Lung (tissue), 12 donors: Measurements from ENCODE around the gene DGKD. TPM values are rescaled to one million over a fixed set of nuclear protein-coding genes. Genes with fewer than 3 reads are reported as not detected.

ENCODE experiments used
- ATAC-seq: fragments of 200-7000 bp; cut with Tn5 transposase; one replicate; pipeline ENCODE4 v1.9.1; 2020; ENCODE audit warnings: moderate number of reproducible peaks; ENCODE audit not compliant: insufficient read depth, low FRiP score
- DNase-seq, 3 donors: peaks; one replicate each; pipeline ENCODE4 v3.0.0-alpha.2; 2013 to 2017
- H3K27ac ChIP-seq, 2 donors: one replicate each; pipeline ENCODE4 v1.5.1; 2013; ENCODE audit warnings: mild to moderate bottlenecking in 2 of 2, moderate library complexity in 2 of 2, control low read depth in 1 of 2, inconsistent platforms in 1 of 2, low read depth in 1 of 2, low read length in 1 of 2
- H3K27me3 ChIP-seq, 3 donors: one replicate each; pipeline ENCODE4 v1.5.1; 2013; ENCODE audit warnings: low read length in 2 of 3; ENCODE audit not compliant: control insufficient read depth in 3 of 3, insufficient read depth in 3 of 3
- H3K36me3 ChIP-seq, 4 donors: one replicate each; pipeline ENCODE4 v1.5.1; 2013; ENCODE audit warnings: low read length in 4 of 4, mild to moderate bottlenecking in 1 of 4, moderate library complexity in 1 of 4; ENCODE audit not compliant: control insufficient read depth in 4 of 4, insufficient read depth in 4 of 4
- H3K4me1 ChIP-seq, 5 donors: one replicate each; pipeline ENCODE4 v1.5.1; 2013; ENCODE audit warnings: low read length in 5 of 5, mild to moderate bottlenecking in 2 of 5, moderate library complexity in 1 of 5; ENCODE audit not compliant: control insufficient read depth in 5 of 5, insufficient read depth in 5 of 5
- H3K4me3 ChIP-seq: one replicate; pipeline ENCODE4 v1.5.1; 2013; ENCODE audit warnings: mild to moderate bottlenecking, control low read depth, moderate library complexity
- H3K9ac ChIP-seq, 2 donors: one replicate each; pipeline ENCODE4 v1.5.1; 2013; ENCODE audit warnings: low read length in 2 of 2, control low read depth in 1 of 2; ENCODE audit not compliant: insufficient read depth in 1 of 2
- H3K9me3 ChIP-seq, 4 donors: one replicate each; pipeline ENCODE4 v1.5.1; 2013; ENCODE audit warnings: low read length in 3 of 4, mild to moderate bottlenecking in 1 of 4, moderate library complexity in 1 of 4; ENCODE audit not compliant: control insufficient read depth in 4 of 4, insufficient read depth in 3 of 4
- CTCF ChIP-seq: IDR thresholded peaks from 2 replicates; pipeline ENCODE4 v1.5.1; 2012; ENCODE audit warnings: mild to moderate bottlenecking; ENCODE audit errors: control extremely low read depth, extremely low read depth
- WGBS, 2 donors: extraction: QIAGEN DNeasy Blood & Tissue Kit; methylation state at CpG; one replicate each; pipeline ENCODE4 v1.1.7; 2013; 5-methylcytosine and 5-hydroxymethylcytosine counted together
- polyA plus RNA-seq, 2 donors: library from polyadenylated mRNA; stranded (reverse); fragments of 200-250 nt; gene quantifications; one replicate each; pipeline ENCODE4 v1.2.1, GENCODE V29; 2013
- total RNA-seq, 2 donors: library from RNA; depleted of rRNA in 1 of 2; stranded (reverse); fragments of >200 nt in 1 of 2; gene quantifications; one replicate each; pipeline ENCODE4 v1.2.1, GENCODE V29; 2014 to 2021
- donor health status: control.
- donor health status: control.
- donor health status: Bipolar disorder and iron deficiency.
- donor health status: healthy.
- donor health status: DM: yes; HTN: yes; CAD: no.

DGKD gene
- total and polyA plus RNA-seq, 4 donors: 30.3 to 77.4 (median 44.0) TPM

- 94 to 97% methylated on average over 14 of the region's 14 CpGs for WGBS, 2 donors
- no peak for DNase-seq
Observed at GRCh38 chr2:233437439-233437955, 83.2 kb downstream of the DGKD start.

GRCh38 chr2:233438573-233439147, 84.4 kb downstream of the DGKD start:
- no peak for ATAC-seq
- no peaks in the 10 kb centered on the region for H3K27me3 ChIP-seq
- no peak for TF ChIP-seq CTCF
- DNase-seq: no peak
- peaks cover 0 to 3% (median 0%) of the 10 kb centered on the region in 4 donors for H3K9me3 ChIP-seq
- peaks cover 7 to 52% (median 21%) of the 10 kb centered on the region in 4 donors for H3K36me3 ChIP-seq
- no peak overlapping the region for H3K9ac ChIP-seq
- H3K4me3 ChIP-seq: no peak overlapping the region
- H3K4me1 ChIP-seq: peaks cover 0 to under 1% (median 0%) of the 10 kb centered on the region in 5 donors
- no peak overlapping the region for H3K27ac ChIP-seq
- 95 to 96% methylated on average over 15 of the region's 15 CpGs for WGBS, 2 donors

More at GRCh38 chr2:233437439-233437955, 83.2 kb downstream of the DGKD start:
- no peak overlapping the region for H3K27ac ChIP-seq
- H3K9ac ChIP-seq: no peak overlapping the region
- no peak for ATAC-seq
- no peaks in the 10 kb centered on the region for H3K27me3 ChIP-seq
- H3K4me1 ChIP-seq: no peaks in the 10 kb centered on the region
- H3K4me3 ChIP-seq: no peak overlapping the region
- no peak for TF ChIP-seq CTCF
- H3K9me3 ChIP-seq: peaks cover 0 to 3% (median 0%) of the 10 kb centered on the region in 4 donors
- H3K36me3 ChIP-seq: peaks cover 7 to 49% (median 21%) of the 10 kb centered on the region in 4 donors

GRCh38 chr2:233439191-233439590, 84.9 kb downstream of the DGKD start:
- TF ChIP-seq CTCF: no peak
- H3K4me1 ChIP-seq: peaks cover 0 to 5% (median 0%) of the 10 kb centered on the region in 5 donors
- peak in 1 of 3 donors; percentile 45 for DNase-seq

More at GRCh38 chr2:233439191-233439590, 84.9 kb downstream of the DGKD start:
- 83 to 96% methylated on average over 9 of the region's 9 CpGs for WGBS, 2 donors
- Histone ChIP-seq H3K9me3 (peaks cover 0 to 3% (median 0%) of the 10 kb centered on the region in 4 donors), H3K27ac (no peak overlapping the region), H3K9ac (no peak overlapping the region), H3K4me3 (no peak overlapping the region), H3K36me3 (peaks cover 7 to 56% (median 22%) of the 10 kb centered on the region in 4 donors), H3K27me3 (no peaks in the 10 kb centered on the region)
- ATAC-seq: no peak
